SK-MEL-5 (cell line): Measurements from ENCODE around the gene SLC22A23. TPM values are rescaled to one million over a fixed set of nuclear protein-coding genes. Genes with fewer than 3 reads are reported as not detected.

ENCODE experiments used
- DNase-seq: peaks from one replicate; pipeline ENCODE4 v3.0.0-alpha.2; 2016; ENCODE audit warnings: low read depth, low spot score
- in situ Hi-C: cut with HindIII; loops from 2 replicates; pipeline ENCODE4 v1.10.0; 2016; ENCODE audit warnings: low sequenced_read_pairs, high pct_unique_total_duplicates, low pct_unique_long_range_greater_than_20kb
- total RNA-seq: library from RNA; depleted of rRNA; stranded (reverse); fragments of >200 nt; shearing (Covaris generic); gene quantifications from 2 replicates; pipeline ENCODE4 v1.2.3, GENCODE V29; 2014

Gene SLC22A23
- total RNA-seq, 1 experiment from 2014 or later = 6.2 TPM

DNA sequence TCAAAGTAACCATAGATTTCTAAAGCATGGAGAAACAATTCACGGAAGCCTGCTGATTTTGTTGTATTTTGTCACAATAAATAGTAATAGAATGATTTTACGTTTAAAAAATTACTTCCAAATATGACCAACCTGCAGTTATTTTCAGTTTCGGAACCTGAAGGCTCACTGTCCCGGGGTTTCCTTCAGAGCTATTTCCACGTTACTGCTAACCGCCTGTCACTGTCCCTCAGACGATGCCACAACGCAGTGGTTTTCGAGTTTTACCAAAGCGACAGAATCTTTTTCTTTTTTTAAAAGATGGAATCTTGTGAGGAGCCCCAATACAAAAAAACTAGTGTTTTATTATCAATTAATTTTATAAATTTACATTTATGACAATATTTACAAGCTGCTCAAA lies 157.6 kb downstream of the SLC22A23 start:
- DNase-seq = no peak
- in situ Hi-C loops = loop anchor here (25.0 kb wide), 2 partner anchors 413 to 688 kb away; no protein-coding TSS in a partner anchor

- in situ Hi-C loops = loop anchor here (25.0 kb wide), 2 partner anchors 414 to 689 kb away; no protein-coding TSS in a partner anchor
- no peak for DNase-seq
These were observed 158.9 kb downstream of the SLC22A23 start for GRCh38 chr6:3297909-3298308.

- in situ Hi-C loops = loop anchor here (25.0 kb wide), 2 partner anchors 415 to 690 kb away; no protein-coding TSS in a partner anchor
These were observed 159.8 kb downstream of the SLC22A23 start for GRCh38 chr6:3297006-3297405.

GRCh38 chr6:3296537-3296936 lies 160.3 kb downstream of the SLC22A23 start:
- in situ Hi-C loops = loop anchor here (25.0 kb wide), 2 partner anchors 416 to 691 kb away; no protein-coding TSS in a partner anchor

More at GRCh38 chr6:3297006-3297405, 159.8 kb downstream of the SLC22A23 start:
- peak; percentile 60 for DNase-seq

GRCh38 chr6:3296078-3296477 lies 160.8 kb downstream of the SLC22A23 start:
- DNase-seq = no peak
- in situ Hi-C loops = loop anchor here (25.0 kb wide), 2 partner anchors 416 to 691 kb away; no protein-coding TSS in a partner anchor

More at GRCh38 chr6:3296537-3296936, 160.3 kb downstream of the SLC22A23 start:
- DNase-seq = no peak

DNA sequence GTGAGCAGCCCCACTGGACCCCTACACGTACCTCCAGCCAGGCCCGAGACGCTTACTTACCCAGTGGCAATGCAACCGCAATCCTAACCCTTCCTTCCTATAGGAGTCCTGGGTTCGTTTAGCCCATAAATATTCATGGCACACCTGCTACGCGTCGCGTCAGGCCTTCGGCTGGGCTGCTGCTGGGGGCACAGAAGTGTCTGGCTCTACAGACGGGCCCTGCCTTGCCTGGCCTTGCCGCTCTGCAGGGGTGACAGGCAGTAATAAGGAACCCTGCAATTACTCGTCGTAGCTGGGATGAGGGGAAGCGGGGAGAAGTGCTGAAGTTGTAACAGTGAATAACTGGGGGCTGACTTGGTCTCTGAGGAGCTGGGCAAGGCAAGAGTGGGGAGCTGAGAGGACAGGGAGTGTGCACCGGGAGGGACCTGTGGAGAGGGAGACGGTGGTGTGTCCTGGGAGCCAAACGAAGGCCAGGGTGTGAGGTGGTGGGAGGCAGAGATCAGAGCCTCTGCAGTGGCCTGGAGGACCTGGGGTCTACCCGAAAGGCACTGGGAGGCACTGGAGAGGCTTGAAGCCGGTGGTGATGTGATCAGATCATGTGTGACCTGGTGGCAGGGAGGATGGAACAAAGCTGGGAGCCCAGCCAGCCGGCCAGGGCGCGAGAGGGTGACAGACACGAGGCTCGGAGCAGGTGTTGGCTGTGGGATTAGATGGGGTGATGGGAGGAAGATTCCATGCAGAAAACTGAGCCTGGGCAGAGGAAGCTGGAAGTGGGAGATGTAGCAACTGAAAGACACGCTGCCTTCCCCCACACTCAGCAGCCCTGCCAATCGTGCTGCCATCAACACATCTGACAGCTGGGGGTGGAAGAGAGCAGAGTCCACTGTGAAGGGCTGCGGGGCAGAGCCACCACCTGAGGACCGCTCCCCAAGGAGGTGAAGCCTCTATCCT lies 161.7 kb downstream of the SLC22A23 start:
- DNase-seq = peak; percentile 46
- in situ Hi-C loops = loop anchor here (25.0 kb wide), 2 partner anchors 417 to 692 kb away; no protein-coding TSS in a partner anchor

DNA sequence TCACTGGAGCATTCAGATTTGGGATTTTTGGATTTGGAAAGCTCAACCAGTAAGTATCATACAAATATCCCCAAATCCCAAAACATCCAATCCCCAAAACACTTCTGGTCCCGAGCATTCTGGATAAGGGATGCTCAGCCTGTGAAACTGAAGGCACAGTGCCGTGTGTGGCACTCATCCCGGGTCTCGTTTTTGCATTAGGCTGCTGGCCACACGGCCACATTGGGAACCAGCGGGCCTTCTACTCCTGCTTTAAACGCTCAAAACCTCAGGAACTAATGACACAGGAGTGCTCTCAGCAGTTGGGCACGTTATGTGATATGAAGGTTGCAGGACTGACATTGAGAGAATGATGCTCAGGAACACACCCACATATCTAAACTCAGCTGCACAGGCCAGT lies 162.5 kb downstream of the SLC22A23 start:
- in situ Hi-C loops = loop anchor here (25.0 kb wide), 2 partner anchors 418 to 693 kb away; no protein-coding TSS in a partner anchor
- no peak for DNase-seq

- in situ Hi-C loops = loop anchor here (25.0 kb wide), 2 partner anchors 419 to 694 kb away; no protein-coding TSS in a partner anchor
- DNase-seq = no peak
These were observed 163.3 kb downstream of the SLC22A23 start for GRCh38 chr6:3293271-3294155.

- no peak for DNase-seq
- in situ Hi-C loops = loop anchor here (25.0 kb wide), 2 partner anchors 420 to 695 kb away; no protein-coding TSS in a partner anchor
These were observed 164.2 kb downstream of the SLC22A23 start for GRCh38 chr6:3292431-3293197.

- DNase-seq = no peak
These were observed 164.9 kb downstream of the SLC22A23 start for GRCh38 chr6:3291987-3292386.

GRCh38 chr6:3291346-3291745 lies 165.5 kb downstream of the SLC22A23 start:
- DNase-seq = no peak
- in situ Hi-C loops = loop anchor here (25.0 kb wide), 2 partner anchors 421 to 696 kb away; no protein-coding TSS in a partner anchor

More at GRCh38 chr6:3291987-3292386, 164.9 kb downstream of the SLC22A23 start:
- in situ Hi-C loops = loop anchor here (25.0 kb wide), 2 partner anchors 420 to 695 kb away; no protein-coding TSS in a partner anchor

DNA sequence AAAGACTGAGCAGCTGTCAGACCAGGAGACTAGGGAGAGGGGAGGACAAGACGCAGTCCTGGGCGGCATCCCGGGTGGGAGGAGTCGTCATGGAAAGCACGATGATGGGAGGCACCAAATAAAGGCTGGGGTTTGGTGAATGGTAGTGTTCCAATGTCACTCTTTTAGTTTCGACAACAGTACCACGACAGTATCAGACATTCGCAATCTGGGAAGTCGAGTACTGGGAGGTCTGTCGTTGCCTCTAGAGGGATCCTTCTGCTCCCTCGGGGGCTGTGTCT lies 166.0 kb downstream of the SLC22A23 start:
- no peak for DNase-seq
- in situ Hi-C loops = loop anchor here (25.0 kb wide), 2 partner anchors 421 to 696 kb away; no protein-coding TSS in a partner anchor

DNA sequence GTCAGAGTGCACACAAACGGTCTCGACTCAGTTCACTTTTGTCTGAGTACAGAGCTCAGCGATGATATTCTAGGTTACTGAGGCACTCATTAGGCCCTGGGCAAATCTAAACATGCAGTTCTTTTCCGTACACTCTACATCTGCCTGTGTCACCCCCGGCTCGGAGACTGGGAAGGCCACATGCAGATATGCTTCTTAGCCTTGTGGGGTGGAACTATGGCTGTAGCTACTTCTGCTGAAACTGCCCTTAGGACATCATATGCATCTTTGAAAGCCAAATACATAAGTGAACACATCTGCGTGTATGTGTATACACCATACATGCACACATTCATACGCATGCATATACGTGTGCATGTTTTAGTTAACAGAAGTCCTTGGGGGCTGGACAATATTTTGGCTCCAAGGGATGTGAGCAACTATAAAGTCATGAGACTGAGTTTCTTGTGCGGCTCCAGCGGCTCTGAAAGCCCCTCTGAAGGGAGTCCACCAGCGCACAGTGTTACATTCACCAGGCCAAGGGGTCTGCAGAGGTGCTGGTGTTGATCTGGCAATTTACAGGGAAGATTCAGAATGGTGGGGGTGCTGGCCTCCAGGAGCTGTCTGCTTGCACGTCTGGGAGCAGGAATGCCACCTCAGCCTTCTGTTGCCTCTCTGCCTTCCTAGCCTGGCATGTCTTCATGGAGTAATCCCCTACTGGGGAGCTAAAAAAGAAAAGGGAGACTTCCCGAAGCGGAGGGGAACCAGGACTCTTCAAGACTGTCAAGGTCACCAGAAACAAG lies 166.5 kb downstream of the SLC22A23 start:
- in situ Hi-C loops = loop anchor here (25.0 kb wide), 2 partner anchors 422 to 697 kb away; no protein-coding TSS in a partner anchor

GRCh38 chr6:3289664-3290055 lies 167.2 kb downstream of the SLC22A23 start:
- no peak for DNase-seq
- in situ Hi-C loops = loop anchor here (25.0 kb wide), 2 partner anchors 423 to 698 kb away; no protein-coding TSS in a partner anchor

More for the DNA sequence above, 166.5 kb downstream of the SLC22A23 start:
- DNase-seq = no peak

- in situ Hi-C loops = loop anchor here (25.0 kb wide), 2 partner anchors 423 to 698 kb away; no protein-coding TSS in a partner anchor
- no peak for DNase-seq
These were observed 167.9 kb downstream of the SLC22A23 start for GRCh38 chr6:3288711-3289663.
